ENCODE data around the gene PREPL.
"Not testable (repeated sequence)": the region's sequence is repeated elsewhere in the genome, so short reads cannot be mapped to it uniquely, and the experiment has no call there.

The PREPL gene

DNA sequence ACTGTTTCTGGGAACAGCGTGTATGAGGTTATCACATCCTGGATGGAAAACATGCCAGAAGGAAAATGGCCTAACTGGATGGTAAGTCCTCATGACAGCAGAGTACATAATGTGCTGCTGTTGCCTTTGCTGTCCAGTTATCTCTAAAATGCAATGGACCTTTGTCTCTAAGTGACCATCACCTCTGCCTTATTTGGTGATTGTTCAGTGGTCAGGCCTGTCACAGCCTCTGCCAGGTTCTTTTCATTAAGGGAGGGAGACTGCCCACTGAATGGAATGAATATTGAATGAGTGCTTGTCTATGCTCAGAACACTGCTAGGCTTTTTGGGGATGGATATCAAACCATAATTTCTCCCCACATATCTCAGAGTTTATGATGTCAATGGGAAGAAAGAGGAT, 57.0 kb downstream of the PREPL start:
- in situ Hi-C loops (cut with MboI; ENCODE audit: low pct_unique_long_range_greater_than_20kb, low sequenced_read_pairs, unreplicated experiment) = no loop called here
- TF ChIP-seq CTCF (IDR thresholded peaks at IDR 0.05; ENCODE audit: extremely low read depth, insufficient read depth, missing control alignments) = no peak
- DNase-seq (ENCODE audit: low spot score) = no peak

DNA sequence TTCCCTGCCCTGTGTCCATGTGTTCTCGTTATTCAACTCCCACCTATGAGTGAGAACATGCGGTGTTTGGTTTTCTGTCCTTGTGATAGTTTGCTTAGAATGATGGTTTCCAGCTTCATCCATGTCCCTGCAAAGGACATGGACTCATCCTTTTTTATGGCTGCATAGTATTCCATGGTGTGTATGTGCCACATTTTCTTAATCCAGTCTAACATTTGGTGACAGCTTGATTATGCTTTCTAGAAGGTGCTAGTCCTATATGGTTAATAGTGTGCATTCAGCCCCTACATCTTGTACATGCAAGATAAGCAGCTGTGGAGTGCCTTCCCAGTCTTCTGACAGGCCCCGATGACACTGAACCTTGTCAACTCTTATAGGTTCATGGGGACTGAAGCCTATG, 57.5 kb downstream of the PREPL start:
- in situ Hi-C loops (cut with MboI; ENCODE audit: low pct_unique_long_range_greater_than_20kb, low sequenced_read_pairs, unreplicated experiment); DNase-seq (ENCODE audit: low spot score): not testable (repeated sequence)

GRCh38 chr2:44301111-44301510, 60.2 kb downstream of the PREPL start:
- in situ Hi-C loops (cut with MboI; ENCODE audit: low pct_unique_long_range_greater_than_20kb, low sequenced_read_pairs, unreplicated experiment) = no loop called here
- DNase-seq (ENCODE audit: low spot score) = no peak
- no peak for TF ChIP-seq CTCF (IDR thresholded peaks at IDR 0.05; ENCODE audit: extremely low read depth, insufficient read depth, missing control alignments)

GRCh38 chr2:44299635-44300034, 61.7 kb downstream of the PREPL start:
- TF ChIP-seq CTCF (IDR thresholded peaks at IDR 0.05; ENCODE audit: extremely low read depth, insufficient read depth, missing control alignments) = no peak
- in situ Hi-C loops (cut with MboI; ENCODE audit: low pct_unique_long_range_greater_than_20kb, low sequenced_read_pairs, unreplicated experiment) = no loop called here

DNA sequence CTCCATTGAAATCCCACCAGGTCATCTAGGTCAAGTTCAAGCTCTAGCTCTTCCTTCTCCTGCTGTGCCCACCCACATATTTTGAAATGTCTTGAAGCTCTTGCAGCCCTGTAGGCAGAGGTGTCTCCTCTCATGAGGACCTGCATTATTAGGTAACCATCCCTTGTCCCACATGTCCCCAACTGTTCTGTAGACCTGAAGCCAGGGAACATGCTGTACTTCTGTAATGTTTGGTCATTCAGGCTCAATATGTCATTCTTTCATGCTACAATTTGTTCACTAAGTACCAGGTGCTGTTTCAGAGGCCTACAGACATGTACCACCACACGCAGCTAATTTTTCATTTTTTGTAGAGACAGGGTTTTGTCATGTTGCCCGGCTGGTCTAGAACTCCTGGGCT, 63.9 kb downstream of the PREPL start:
- in situ Hi-C loops (cut with MboI; ENCODE audit: low pct_unique_long_range_greater_than_20kb, low sequenced_read_pairs, unreplicated experiment) = no loop called here
- no peak for TF ChIP-seq CTCF (IDR thresholded peaks at IDR 0.05; ENCODE audit: extremely low read depth, insufficient read depth, missing control alignments)
- no peak for DNase-seq (ENCODE audit: low spot score)

More at GRCh38 chr2:44299635-44300034, 61.7 kb downstream of the PREPL start:
- no peak for DNase-seq (ENCODE audit: low spot score)

GRCh38 chr2:44296653-44297052, 64.6 kb downstream of the PREPL start:
- no peak for TF ChIP-seq CTCF (IDR thresholded peaks at IDR 0.05; ENCODE audit: extremely low read depth, insufficient read depth, missing control alignments)
- in situ Hi-C loops (cut with MboI; ENCODE audit: low pct_unique_long_range_greater_than_20kb, low sequenced_read_pairs, unreplicated experiment) = no loop called here
- DNase-seq (ENCODE audit: low spot score) = no peak

GRCh38 chr2:44295633-44296359, 65.5 kb downstream of the PREPL start:
- DNase-seq (ENCODE audit: low spot score) = no peak
- in situ Hi-C loops (cut with MboI; ENCODE audit: low pct_unique_long_range_greater_than_20kb, low sequenced_read_pairs, unreplicated experiment) = no loop called here
- peak; percentile 12 for TF ChIP-seq CTCF (IDR thresholded peaks at IDR 0.05; ENCODE audit: extremely low read depth, insufficient read depth, missing control alignments)

Data from GM13977 (cell line).